Measurements from ENCODE around the gene P3H2. TPM values are rescaled to one million over a fixed set of nuclear protein-coding genes. Genes with fewer than 3 reads are reported as not detected.

The P3H2 gene
- total RNA-seq, 1 experiment from 2014 or later: 82.2 TPM

GRCh38 chr3:189909139-189909538 lies 211.6 kb downstream of the P3H2 start:
- BruUV-seq (replicated peaks): no TSS peak
- intact Hi-C loops (cut with micrococcal nuclease; ENCODE audit: unreplicated experiment): no loop called here
- POLR2A ChIA-PET: no interaction called here
- in situ Hi-C loops (cut with HindIII; ENCODE audit: low pct_unique_long_range_greater_than_20kb, low sequenced_read_pairs): no loop called here
- ATAC-seq: no peak
- no peaks in the 10 kb centered on the region for H3K27me3 ChIP-seq (ENCODE audit: control insufficient read depth, insufficient read depth, low read length)
- CTCF ChIA-PET: no interaction called here
- no peak for DNase-seq (ENCODE audit: low read depth, low spot score)
- H3K9me3 ChIP-seq (ENCODE audit: control insufficient read depth, insufficient read depth, low read depth, low read length): no peaks in the 10 kb centered on the region
- no peak overlapping the region for H3K4me3 ChIP-seq (ENCODE audit: low read depth in 2 of 2, low read length in 2 of 2)
- TF ChIP-seq SIN3A (IDR thresholded peaks at IDR 0.05; ENCODE audit: borderline replicate concordance, insufficient read depth, low read depth, low read length) (no peak), TCF7L2 (IDR thresholded peaks at IDR 0.05; ENCODE audit: low read depth, low read length) (no peak)
- no peak overlapping the region for H3K27ac ChIP-seq (ENCODE audit: low read length)
- H3K36me3 ChIP-seq (ENCODE audit: control insufficient read depth, insufficient read depth, low read length): no peaks in the 10 kb centered on the region
- H3K4me1 ChIP-seq (ENCODE audit: control insufficient read depth, insufficient read depth, low read length): no peaks in the 10 kb centered on the region

- no TSS peak for BruUV-seq (replicated peaks)
- ChIA-PET CTCF (no interaction called here), POLR2A (no interaction called here)
- TF ChIP-seq POLR2AphosphoS5 (IDR thresholded peaks at IDR 0.05; ENCODE audit: low read depth, low read length) (no peak), REST (IDR thresholded peaks at IDR 0.05; ENCODE audit: insufficient read depth in 1 of 2, low read depth in 2 of 2, low read length in 1 of 2) (no peak), SIN3A (IDR thresholded peaks at IDR 0.05; ENCODE audit: borderline replicate concordance, insufficient read depth, low read depth, low read length) (no peak), CTCF (IDR thresholded peaks at IDR 0.05) (no peak), TCF7L2 (IDR thresholded peaks at IDR 0.05; ENCODE audit: low read depth, low read length) (no peak)
- Histone ChIP-seq H3K27ac (ENCODE audit: low read length) (no peak overlapping the region), H3K4me1 (ENCODE audit: control insufficient read depth, insufficient read depth, low read length) (no peaks in the 10 kb centered on the region), H3K27me3 (ENCODE audit: control insufficient read depth, insufficient read depth, low read length) (no peaks in the 10 kb centered on the region), H3K9me3 (ENCODE audit: control insufficient read depth, insufficient read depth, low read depth, low read length) (no peaks in the 10 kb centered on the region), H3K4me3 (ENCODE audit: low read depth in 2 of 2, low read length in 2 of 2) (no peak overlapping the region), H3K36me3 (ENCODE audit: control insufficient read depth, insufficient read depth, low read length) (no peaks in the 10 kb centered on the region)
- intact Hi-C loops (cut with micrococcal nuclease; ENCODE audit: unreplicated experiment): no loop called here
- no peak for DNase-seq (ENCODE audit: low read depth, low spot score)
- in situ Hi-C loops (cut with HindIII; ENCODE audit: low pct_unique_long_range_greater_than_20kb, low sequenced_read_pairs): no loop called here
- ATAC-seq: no peak
These were observed 212.1 kb downstream of the P3H2 start for GRCh38 chr3:189908646-189909045.

- BruUV-seq (replicated peaks): no TSS peak
- no peaks in the 10 kb centered on the region for H3K36me3 ChIP-seq (ENCODE audit: control insufficient read depth, insufficient read depth, low read length)
- intact Hi-C loops (cut with micrococcal nuclease; ENCODE audit: unreplicated experiment): no loop called here
- in situ Hi-C loops (cut with HindIII; ENCODE audit: low pct_unique_long_range_greater_than_20kb, low sequenced_read_pairs): no loop called here
- ChIA-PET POLR2A (no interaction called here), CTCF (no interaction called here)
- H3K9me3 ChIP-seq (ENCODE audit: control insufficient read depth, insufficient read depth, low read depth, low read length): no peaks in the 10 kb centered on the region
- no peak overlapping the region for H3K4me3 ChIP-seq (ENCODE audit: low read depth in 2 of 2, low read length in 2 of 2)
- H3K27me3 ChIP-seq (ENCODE audit: control insufficient read depth, insufficient read depth, low read length): no peaks in the 10 kb centered on the region
- no peak for ATAC-seq
- no peak overlapping the region for H3K27ac ChIP-seq (ENCODE audit: low read length)
- TF ChIP-seq REST (IDR thresholded peaks at IDR 0.05; ENCODE audit: insufficient read depth in 1 of 2, low read depth in 2 of 2, low read length in 1 of 2) (no peak), TCF7L2 (IDR thresholded peaks at IDR 0.05; ENCODE audit: low read depth, low read length) (no peak), SIN3A (IDR thresholded peaks at IDR 0.05; ENCODE audit: borderline replicate concordance, insufficient read depth, low read depth, low read length) (no peak), POLR2AphosphoS5 (IDR thresholded peaks at IDR 0.05; ENCODE audit: low read depth, low read length) (no peak), CTCF (IDR thresholded peaks at IDR 0.05) (no peak)
- no peak for DNase-seq (ENCODE audit: low read depth, low spot score)
- no peaks in the 10 kb centered on the region for H3K4me1 ChIP-seq (ENCODE audit: control insufficient read depth, insufficient read depth, low read length)
These were observed 212.9 kb downstream of the P3H2 start for GRCh38 chr3:189907803-189908202.

All from Panc1 (cell line).